HG02884 (cell line): ENCODE measurements around the gene CPNE9.

ENCODE experiments used
- ATAC-seq: cut with Tn5 transposase; IDR thresholded peaks from one replicate; pipeline ENCODE4 v1.9.1; 2021; ENCODE audit warnings: mild to moderate bottlenecking, moderate library complexity; ENCODE audit not compliant: unreplicated experiment

The CPNE9 gene

DNA sequence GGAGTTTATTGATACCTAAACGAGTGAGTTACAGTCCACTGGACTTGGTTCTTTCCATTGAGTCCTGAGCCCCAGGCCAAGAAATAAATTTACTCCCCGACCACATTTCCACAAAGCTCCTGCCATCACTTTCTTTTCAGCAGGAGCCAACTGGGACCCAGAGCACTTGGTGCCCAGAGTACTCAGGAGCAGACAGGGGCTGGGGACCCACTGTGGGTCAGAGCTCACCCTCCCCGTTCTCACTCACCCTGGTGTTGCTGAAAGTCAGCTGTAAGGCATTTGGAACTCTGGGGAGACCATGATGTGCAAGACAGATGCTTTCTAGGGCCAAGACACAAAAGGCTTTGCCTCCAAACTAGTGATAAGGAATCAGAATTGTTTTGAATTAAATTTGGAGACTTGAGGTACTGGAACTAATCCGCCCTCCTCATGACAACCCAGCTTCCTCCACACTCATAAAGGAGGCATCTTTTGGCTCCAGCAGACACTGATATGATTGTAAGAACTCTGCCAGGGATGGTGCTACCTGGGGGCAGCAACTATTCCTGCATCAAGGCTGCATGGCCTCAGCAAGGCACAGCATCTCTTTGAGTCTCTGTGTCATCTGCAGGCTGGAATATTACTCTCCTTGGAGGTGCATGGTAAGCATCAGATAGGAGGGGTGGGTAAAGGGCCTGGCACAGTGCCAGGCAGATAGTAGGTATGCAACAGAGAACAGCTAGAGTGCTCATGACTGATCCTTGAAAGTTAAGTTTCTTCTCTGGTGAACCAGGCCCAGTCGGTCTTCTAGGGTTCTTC lies 73.5 kb downstream of the CPNE9 start:
- no peak for ATAC-seq

DNA sequence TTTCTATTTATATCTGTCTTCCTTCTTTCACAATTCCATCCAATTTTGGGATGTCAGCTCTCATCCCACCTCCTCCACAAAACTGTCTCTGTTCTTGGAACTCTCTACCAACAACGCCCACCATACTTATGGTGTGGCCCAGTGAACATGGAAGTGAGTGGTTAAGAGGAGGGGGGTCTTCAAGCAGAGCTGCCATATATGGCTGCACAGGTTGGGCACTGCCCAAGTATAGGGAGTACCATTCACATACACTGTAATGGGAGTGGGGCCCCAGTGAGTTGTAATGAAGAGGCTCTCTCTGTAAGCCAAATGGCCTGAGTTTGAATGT lies 74.0 kb downstream of the CPNE9 start:
- no peak for ATAC-seq

DNA sequence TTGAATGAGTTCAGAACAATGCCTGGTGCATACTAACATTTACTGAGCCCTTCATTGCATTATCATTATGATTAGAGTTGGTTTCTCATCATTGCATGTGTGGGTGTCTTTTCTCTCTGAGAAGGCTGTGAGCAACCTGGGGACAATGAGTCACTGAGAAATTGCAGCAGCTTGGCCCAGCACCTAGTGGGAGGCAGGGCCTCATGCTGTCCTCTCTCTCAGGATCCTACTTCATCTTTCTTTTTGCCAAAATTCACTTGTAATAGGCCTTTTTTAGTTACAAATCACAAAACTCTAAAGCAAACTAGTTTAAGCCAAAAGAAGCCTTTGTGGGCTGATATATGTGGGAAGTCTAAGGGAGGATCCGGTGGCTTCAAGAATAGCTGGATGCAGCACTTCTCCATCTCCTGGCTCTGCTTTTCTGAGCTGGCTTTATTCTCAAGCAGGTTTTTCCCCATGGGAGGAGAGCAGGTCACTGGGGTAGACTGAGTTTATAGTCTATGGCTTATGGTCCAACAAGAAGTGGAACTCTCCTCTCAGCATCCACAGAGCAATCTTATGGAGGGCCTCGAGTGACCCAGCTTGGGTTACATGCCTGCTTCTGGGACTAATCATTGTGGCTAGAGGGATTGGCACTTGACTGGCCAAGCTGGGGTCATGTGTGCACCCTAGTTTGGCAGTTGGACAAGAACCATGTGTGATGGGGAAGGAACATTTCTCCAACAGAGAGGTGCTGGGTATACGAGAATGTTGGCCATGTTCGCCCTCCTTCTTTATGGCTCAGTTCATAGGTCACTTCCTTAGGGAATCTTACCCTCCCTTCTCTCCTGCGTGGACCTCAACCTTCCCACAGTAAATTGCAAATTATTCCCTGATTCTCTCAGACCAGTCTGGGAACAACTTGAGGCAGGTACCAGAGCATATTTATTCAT lies 74.8 kb downstream of the CPNE9 start:
- no peak for ATAC-seq

DNA sequence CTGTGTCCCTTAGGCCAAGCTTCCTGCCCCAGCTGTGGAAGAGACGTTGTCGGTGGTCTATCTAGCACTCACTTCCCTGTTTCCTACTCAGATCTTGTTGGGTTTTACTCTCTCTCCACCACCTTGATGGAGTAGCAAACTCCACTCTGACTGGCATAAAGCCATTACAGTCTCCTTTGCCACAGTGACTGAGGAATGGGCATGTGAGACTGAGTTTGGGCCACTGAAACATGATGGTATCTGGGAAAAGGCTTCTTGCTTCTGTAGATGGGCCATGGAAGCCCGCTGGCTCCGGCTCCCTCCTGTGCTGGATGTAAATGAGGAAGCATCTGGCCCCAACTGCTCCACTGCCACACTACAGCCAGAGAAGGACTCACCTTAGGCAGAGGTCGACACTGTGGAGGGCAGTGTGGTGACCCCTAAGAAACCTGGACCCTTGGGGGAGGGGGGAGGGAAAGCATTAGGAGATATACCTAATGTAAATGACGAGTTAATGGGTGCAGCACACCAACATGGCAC lies 75.5 kb downstream of the CPNE9 start:
- ATAC-seq = no peak
